Testis (tissue), 2 donors: ENCODE measurements around the gene PDCL2.

ENCODE experiments used
- CTCF ChIP-seq, 3 experiments: fragments of 450-650 bp in 2 of 3; fragments of 200-600 bp in 1 of 3; sonication (generic) in 1 of 3; IDR thresholded peaks; one replicate each; pipeline ENCODE4 v1.5.1; 2016 to 2019; ENCODE audit warnings: antibody characterized with exemption in 3 of 3, mild to moderate bottlenecking in 2 of 3, moderate library complexity in 1 of 3
- POLR2A ChIP-seq: fragments of 450-650 bp; IDR thresholded peaks from one replicate; pipeline ENCODE4 v1.6.1; 2017; ENCODE audit warnings: antibody characterized with exemption, mild to moderate bottlenecking, moderate library complexity

GRCh38 chr4:55512922-55513571 is 79.0 kb downstream of the PDCL2 start:
- TF ChIP-seq POLR2A (no peak), CTCF (IDR thresholded peaks at IDR 0.05) (no peak)
